Stimulated activated CD8-positive, alpha-beta memory T cell treated with anti-CD3 and anti-CD28 coated beads, Interleukin-4, amount 100 ng/mL, for 48 hours (primary cell): Measurements from ENCODE around the gene AFAP1.

Experiments used
- DNase-seq: peaks from one replicate; pipeline ENCODE4 v3.0.0-alpha.2; 2020

The AFAP1 gene

GRCh38 chr4:7818399-7818911 is 121.2 kb downstream of the AFAP1 start:
- DNase-seq = no peak

GRCh38 chr4:7817877-7818398 is 121.7 kb downstream of the AFAP1 start:
- DNase-seq = no peak

- DNase-seq = no peak
Observed at GRCh38 chr4:7816771-7817170, 122.9 kb downstream of the AFAP1 start.

DNA sequence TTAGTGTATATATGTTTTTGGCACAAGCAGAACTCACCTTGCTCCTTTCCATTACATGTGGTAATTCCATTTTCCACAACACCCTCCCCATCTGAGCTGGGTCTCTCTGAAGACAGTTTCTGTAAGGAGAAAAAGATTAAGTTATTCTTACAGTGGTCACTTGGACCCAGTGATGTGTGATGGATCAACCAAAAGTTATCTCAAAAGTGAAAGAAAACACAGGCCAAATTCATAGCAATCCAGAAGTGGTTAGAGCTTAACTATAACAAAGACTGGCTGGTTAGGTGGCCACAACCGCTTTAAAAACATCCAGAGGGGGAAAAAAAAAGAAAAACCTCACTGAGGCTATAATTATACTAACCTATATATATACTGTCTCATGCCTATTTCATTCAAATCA is 123.7 kb downstream of the AFAP1 start:
- no peak for DNase-seq

DNA sequence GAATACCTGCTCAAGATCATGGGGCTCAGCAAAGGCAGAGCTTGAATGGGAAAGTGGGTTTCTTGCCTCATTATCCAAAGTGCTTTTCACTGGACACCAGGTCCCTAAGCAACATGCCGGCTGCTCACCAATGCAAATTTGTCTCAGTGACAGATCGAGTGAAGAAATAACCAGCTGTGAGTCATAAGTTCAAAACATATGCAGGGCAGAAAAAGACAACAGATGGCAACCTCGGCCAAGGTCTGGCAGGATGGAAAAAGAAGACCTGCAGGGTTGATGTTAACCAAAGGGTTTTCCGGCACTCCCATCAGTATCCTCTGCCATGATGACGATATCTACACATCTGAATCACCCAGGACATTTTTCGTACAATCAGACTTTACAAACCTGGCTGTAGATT is 124.1 kb downstream of the AFAP1 start:
- no peak for DNase-seq

DNA sequence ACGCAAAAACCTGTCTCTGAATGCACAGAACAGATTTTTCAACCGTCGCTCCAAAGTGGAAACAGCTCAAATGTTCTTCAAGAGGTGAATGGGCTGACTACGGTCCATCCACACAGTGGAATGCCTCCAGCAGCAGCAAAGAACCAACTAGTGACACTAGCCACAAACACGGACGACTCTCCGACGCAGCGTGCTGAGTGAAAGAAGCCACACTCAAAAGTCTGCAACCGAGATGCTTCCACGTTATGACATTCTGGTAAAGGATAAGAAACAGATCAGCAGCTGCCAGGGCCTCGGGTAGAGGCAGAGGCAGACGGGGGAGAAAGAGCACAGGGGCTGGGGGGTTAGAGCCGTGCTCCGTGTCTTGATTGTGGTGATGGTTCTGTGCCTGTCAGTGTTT is 125.2 kb downstream of the AFAP1 start:
- DNase-seq = no peak

DNA sequence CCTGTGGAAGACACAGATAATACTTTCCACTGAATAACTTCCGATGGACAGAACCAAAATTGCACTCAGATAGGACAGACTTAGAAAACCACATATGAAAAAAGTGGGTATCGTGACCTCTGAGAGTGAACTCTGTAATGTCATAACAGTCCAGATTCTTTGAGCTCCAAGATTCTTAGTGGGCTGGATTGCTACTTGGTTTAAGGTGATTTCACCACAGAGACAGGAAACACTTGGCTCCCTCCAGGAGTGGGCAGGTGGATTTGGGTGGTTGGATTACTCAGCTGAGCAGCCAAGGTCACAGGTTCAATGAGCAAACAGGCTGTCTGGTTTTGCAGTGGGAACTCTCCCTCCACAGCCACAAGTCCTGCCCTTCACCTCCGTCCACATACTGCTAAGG is 126.0 kb downstream of the AFAP1 start:
- peak; percentile 31 for DNase-seq

DNA sequence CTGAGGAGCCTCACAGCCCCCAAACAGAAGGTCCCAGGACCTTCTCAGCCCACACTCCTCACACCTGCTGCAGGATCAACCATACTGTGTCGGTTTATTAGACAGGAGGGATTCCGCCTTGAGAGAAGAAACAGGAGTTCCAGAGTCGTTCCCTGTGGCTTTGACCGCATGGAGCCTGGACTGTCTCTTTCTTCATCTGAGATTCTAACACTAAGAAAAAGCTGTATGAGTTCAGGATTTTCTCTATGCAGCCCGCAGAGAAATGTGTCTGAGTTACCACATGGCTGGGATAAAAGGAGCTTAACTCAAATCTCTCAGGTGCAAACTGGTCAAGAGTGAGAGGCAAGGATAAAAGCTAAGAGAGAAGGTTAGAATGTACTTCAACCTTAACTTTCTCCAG is 126.7 kb downstream of the AFAP1 start:
- DNase-seq = no peak

DNA sequence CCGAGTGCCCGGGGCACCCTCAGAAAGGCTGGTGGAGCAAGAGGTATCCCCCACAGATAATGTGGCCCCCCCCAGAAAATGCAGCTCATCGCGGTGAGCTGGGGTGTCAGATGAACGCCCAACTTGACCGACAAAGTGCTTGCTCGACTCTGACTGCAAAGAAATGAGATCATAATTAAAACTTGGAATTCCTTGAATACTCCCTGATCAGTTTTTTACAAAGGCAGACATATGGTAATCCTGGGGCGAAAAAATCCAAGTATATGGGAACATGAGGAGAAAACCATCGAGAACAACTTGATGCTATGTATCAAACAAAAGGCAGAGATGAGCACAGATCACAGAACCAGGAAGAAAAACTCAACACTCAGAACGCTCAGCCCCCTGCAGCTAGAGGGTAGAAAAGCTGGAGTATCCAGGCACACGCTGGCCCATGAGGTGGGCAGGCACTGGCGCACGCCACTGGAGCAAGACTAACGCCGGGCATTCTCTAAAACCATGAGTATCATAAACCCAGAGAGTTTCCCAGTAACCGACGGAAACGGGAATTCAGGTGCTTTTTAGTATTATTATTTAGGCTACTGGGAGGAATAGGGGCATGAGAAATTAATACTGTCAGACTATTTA is 127.3 kb downstream of the AFAP1 start:
- DNase-seq = no peak

DNA sequence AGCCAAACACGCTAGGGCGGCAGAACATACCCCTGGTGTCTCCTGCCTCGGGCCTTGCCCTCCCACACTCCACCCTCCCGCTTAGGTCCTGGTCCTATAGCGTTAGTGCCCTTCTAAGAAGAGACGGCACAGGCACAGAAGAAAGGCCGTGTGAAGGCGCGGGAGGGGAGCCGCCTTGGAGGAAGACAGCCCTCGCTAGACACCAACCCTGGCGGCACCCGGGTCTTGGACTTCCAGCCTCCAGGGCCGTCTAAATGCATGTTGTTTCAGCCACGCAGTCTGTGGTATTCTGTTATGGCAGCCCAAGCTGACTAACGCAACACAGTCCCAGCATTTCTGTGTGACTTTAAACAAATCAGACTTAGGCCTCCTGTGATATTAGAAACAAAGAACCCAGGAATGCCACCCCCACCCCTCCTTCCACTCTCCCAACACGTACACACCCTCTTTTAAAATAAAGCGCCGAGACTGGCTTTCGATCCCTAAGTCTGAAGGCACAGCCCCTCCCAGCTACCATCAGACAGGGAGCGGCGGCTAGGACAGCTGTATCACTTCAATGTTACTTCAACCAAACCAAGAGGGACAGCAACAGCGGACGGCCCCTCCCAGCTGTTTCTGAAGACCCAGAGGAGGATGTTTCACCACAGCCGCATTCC is 128.0 kb downstream of the AFAP1 start:
- no peak for DNase-seq

- DNase-seq = no peak
Observed at GRCh38 chr4:7810783-7811535, 128.7 kb downstream of the AFAP1 start.

GRCh38 chr4:7808752-7809151 is 130.9 kb downstream of the AFAP1 start:
- DNase-seq = no peak

- no peak for DNase-seq
Observed at GRCh38 chr4:7808181-7808580, 131.5 kb downstream of the AFAP1 start.

GRCh38 chr4:7807351-7807921 is 132.2 kb downstream of the AFAP1 start:
- DNase-seq = no peak

DNA sequence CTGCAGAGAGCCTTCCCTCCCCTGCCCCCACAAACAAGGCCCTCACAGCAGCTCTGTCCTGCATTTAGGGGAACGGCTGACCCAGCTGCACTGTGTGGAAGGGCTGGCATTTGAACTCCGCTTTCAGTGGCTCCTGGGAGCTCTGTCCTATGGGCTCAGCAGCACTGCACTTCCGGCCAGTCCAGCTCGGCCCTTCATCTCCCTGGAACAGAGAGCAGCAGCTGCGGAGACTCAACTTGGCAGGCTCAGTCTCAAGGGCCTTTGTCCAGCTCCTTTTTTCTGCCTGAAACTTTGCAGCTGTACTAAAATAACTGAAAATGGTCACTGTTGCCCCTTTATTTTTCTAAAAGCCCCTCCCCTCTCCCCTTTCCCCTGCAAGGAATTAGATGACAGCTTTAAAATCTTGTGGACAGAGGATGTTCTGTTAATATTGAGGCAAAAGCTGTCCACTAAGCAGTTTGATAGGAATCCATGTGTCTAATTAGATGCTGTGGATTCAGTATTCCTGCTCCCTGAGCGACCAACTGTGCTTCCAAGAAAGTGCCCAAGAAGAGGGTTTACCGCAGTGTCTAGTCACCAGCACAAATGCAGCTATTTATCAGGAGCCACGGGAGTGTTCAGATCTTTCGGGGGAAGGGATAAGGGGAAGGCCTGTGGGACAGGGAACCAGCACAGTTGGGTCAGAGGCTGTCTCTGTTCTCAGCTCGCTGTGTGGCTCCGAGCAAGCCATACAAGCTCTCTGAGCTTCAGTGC is 133.1 kb downstream of the AFAP1 start:
- no peak for DNase-seq

DNA sequence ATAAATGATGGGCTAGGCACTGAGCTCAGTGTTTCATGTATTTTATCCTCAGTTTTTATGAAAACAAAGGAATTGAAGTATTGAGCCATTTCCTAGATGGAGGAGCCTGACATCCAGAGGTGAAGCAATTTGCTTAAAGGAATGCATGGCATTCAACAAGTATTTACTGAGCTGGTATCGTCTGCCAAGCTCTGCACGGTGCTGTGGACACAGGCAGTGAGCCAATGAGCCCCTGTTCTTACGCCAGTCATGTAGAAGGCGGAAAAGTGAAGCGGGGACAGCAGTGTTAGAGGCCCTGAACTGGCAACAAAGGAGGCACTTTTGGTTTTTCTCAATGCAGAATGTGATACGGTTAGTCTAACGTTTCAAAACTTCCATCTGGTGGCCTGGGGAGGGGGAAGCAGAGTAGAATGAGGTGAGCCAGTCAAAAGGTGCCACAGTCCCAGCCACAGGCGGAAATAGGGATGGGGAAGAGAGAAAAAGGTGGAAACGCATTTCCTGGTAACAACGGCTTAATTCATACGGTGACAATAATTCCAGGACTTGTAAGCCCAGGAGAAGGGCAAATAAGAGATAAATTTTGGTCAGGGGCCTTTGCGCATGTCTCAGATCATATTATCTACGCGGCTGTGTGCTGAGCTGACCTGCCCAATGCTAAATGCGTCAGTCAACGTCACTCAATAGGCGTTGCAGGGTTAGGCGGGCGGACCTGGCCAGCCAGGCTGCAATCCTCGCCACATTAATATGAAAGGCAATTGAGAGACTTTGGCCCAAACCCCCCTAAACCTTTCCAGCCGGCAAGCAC is 133.9 kb downstream of the AFAP1 start:
- no peak for DNase-seq

GRCh38 chr4:7804756-7805385 is 134.8 kb downstream of the AFAP1 start:
- DNase-seq = no peak

GRCh38 chr4:7803992-7804755 is 135.5 kb downstream of the AFAP1 start:
- DNase-seq = peak; percentile 95

DNA sequence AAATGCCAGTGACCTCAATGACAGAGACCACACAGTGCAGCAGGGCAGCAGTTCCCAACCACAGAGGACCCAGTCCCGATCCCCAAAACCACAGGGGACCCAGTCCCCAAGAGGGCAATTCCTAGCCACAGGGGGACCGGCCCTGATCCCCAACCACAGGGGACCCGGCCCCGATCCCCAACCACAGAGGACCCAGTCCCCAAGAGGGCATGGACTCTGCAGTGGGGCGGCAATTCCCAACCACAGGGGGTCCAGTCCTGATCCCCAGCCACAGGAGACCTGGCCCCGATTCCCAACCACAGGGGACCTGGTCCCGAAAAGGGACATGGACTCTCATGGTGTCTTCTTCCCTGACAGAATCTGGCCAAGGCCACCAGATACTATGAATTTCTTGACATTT is 136.3 kb downstream of the AFAP1 start:
- DNase-seq = no peak

- DNase-seq = peak; percentile 91
Observed at GRCh38 chr4:7802093-7802726, 137.5 kb downstream of the AFAP1 start.
